HCT116 (cell line): ENCODE measurements around the gene BNIP5. TPM values are rescaled to one million over a fixed set of nuclear protein-coding genes. Genes with fewer than 3 reads are reported as not detected.

Source experiments
- ATAC-seq: fragments of 200-7000 bp; cut with Tn5 transposase; 2 replicates; pipeline ENCODE4 v1.9.1; 2020; ENCODE audit warnings: mild to moderate bottlenecking, moderate library complexity
- BruUV-seq: library from RNA; stranded (reverse); fragments of 400-500 nt; replicated peaks from 2 replicates; lab custom pipeline; 2021; lab: Mats Ljungman, UMichigan
- CTCF ChIA-PET: fragments of 300-600 bp; sonication (Branson Sonifier 250); formaldehyde crosslinking; loops from one replicate; lab custom pipeline; 2021; ENCODE audit warnings: antibody characterized with exemption; lab: Charles Lee
- POLR2A ChIA-PET: fragments of 300-600, 350-600 bp; sonication (Branson Sonifier 250); formaldehyde crosslinking; loops from one replicate; lab custom pipeline; 2021; ENCODE audit warnings: antibody characterized with exemption; lab: Charles Lee
- RAD21 ChIA-PET, 2 experiments: fragments of 300-600 bp; sonication (Branson Sonifier 250); formaldehyde crosslinking; loops; one replicate each; lab custom pipeline; 2023; ENCODE audit warnings: low total read pairs in 2 of 2; ENCODE audit not compliant: uncharacterized antibody in 2 of 2, unreplicated experiment in 2 of 2, low non-redundant PET in 1 of 2; lab: Charles Lee
- DNase-seq: peaks from one replicate; pipeline ENCODE4 v3.0.0-alpha.2; 2010; ENCODE audit warnings: low read depth, low spot score
- H2AFZ ChIP-seq: fragments of 200-600 bp; shearing (Covaris generic), sonication (generic); 2 replicates; pipeline ENCODE4 v1.6.1; 2017; ENCODE audit warnings: low read depth, mixed run types, mixed read lengths, antibody characterized with exemption, low read length; ENCODE audit not compliant: poor library complexity, severe bottlenecking
- H3K27ac ChIP-seq: 2 replicates; pipeline ENCODE4 v1.5.1; 2012; ENCODE audit warnings: low read depth, low read length
- H3K27me3 ChIP-seq: fragments of 200-600 bp; sonication (generic); 2 replicates; pipeline ENCODE4 v1.6.1; 2016; ENCODE audit warnings: mixed run types, low read length, mixed read lengths; ENCODE audit not compliant: insufficient read depth
- H3K36me3 ChIP-seq, 2 experiments: fragments of 200-500 bp in 1 of 2; fragments of 200-600 bp in 1 of 2; sonication (Bioruptor generic) in 1 of 2; sonication (generic) in 1 of 2; 2 replicates each; pipeline versions ENCODE4 v1.5.1 to v1.6.1; 2014 to 2016; ENCODE audit warnings: low read length in 2 of 2, inconsistent platforms in 1 of 2, mixed read lengths in 1 of 2, mixed run types in 1 of 2; ENCODE audit not compliant: insufficient read depth in 2 of 2, control insufficient read depth in 1 of 2
- H3K4me1 ChIP-seq, 2 experiments: fragments of 200-600 bp in 1 of 2; sonication (generic) in 1 of 2; 2 replicates each; pipeline versions ENCODE4 v1.5.1 to v1.6.1; 2012 to 2017; ENCODE audit warnings: low read length in 2 of 2, inconsistent platforms in 1 of 2, mild to moderate bottlenecking in 1 of 2, mixed read lengths in 1 of 2, mixed run types in 1 of 2, moderate library complexity in 1 of 2; ENCODE audit not compliant: insufficient read depth in 2 of 2, control insufficient read depth in 1 of 2
- H3K4me2 ChIP-seq: fragments of 200-600 bp; sonication (generic); 2 replicates; pipeline ENCODE4 v1.6.1; 2017; ENCODE audit warnings: mixed run types, low read length, mixed read lengths
- H3K4me3 ChIP-seq, 2 experiments: fragments of 200-600 bp in 1 of 2; sonication (generic) in 1 of 2; replicated peaks in 1 of 2; 2 replicates each; pipeline ENCODE4 v1.5.1; 2011 to 2016; ENCODE audit warnings: low read length in 2 of 2, control low read depth in 1 of 2, low read depth in 1 of 2, mild to moderate bottlenecking in 1 of 2, mixed read lengths in 1 of 2, mixed run types in 1 of 2
- H3K79me2 ChIP-seq: fragments of 200-600 bp; sonication (generic); 2 replicates; pipeline ENCODE4 v1.6.1; 2017; ENCODE audit warnings: mild to moderate bottlenecking, mixed run types, low read length, moderate library complexity, mixed read lengths; ENCODE audit not compliant: insufficient read depth
- H3K9ac ChIP-seq: fragments of 200-600 bp; sonication (generic); 2 replicates; pipeline ENCODE4 v1.6.1; 2016; ENCODE audit warnings: low read length, mixed read lengths
- H3K9me2 ChIP-seq: fragments of 200-600 bp; sonication (generic), shearing (Covaris generic); 2 replicates; pipeline ENCODE4 v1.6.1; 2017; ENCODE audit warnings: mixed run types, mild to moderate bottlenecking, moderate library complexity; ENCODE audit not compliant: insufficient read depth
- H3K9me3 ChIP-seq, 2 experiments: fragments of 200-500 bp in 1 of 2; fragments of 200-600 bp in 1 of 2; sonication (Bioruptor generic) in 1 of 2; sonication (generic) in 1 of 2; 2 replicates each; pipeline ENCODE4 v1.6.1; 2014 to 2017; ENCODE audit warnings: low read length in 2 of 2, mixed read lengths in 2 of 2, inconsistent platforms in 1 of 2, low read depth in 1 of 2, mild to moderate bottlenecking in 1 of 2, mixed run types in 1 of 2, moderate library complexity in 1 of 2; ENCODE audit not compliant: control insufficient read depth in 1 of 2, insufficient read depth in 1 of 2
- H4K20me1 ChIP-seq: fragments of 200-600 bp; sonication (generic), shearing (Covaris generic); 2 replicates; pipeline ENCODE4 v1.6.1; 2017; ENCODE audit warnings: mixed run types, mild to moderate bottlenecking, moderate library complexity; ENCODE audit not compliant: insufficient read depth
- CBX3 ChIP-seq: IDR thresholded peaks from 2 replicates; pipeline ENCODE4 v1.6.1; 2012; ENCODE audit warnings: low read depth
- CEBPB ChIP-seq: IDR thresholded peaks from 2 replicates; pipeline ENCODE4 v1.6.1; 2012; ENCODE audit warnings: low read depth
- EZH2 ChIP-seq: fragments of 200-600 bp; sonication (generic); IDR thresholded peaks from 2 replicates; pipeline ENCODE4 v1.6.1; 2017; ENCODE audit warnings: antibody characterized with exemption, mixed run types
- EZH2phosphoT487 ChIP-seq: fragments of 200-600 bp; IDR thresholded peaks from 2 replicates; pipeline ENCODE4 v1.6.1; 2018; ENCODE audit warnings: antibody characterized with exemption, borderline replicate concordance
- JUND ChIP-seq: IDR thresholded peaks from 2 replicates; pipeline ENCODE4 v1.6.1; 2012
- POLR2A ChIP-seq: IDR thresholded peaks from 2 replicates; pipeline ENCODE4 v1.7.0; 2011; ENCODE audit warnings: borderline replicate concordance; ENCODE audit not compliant: insufficient read depth, insufficient read length; ENCODE audit errors: extremely low read depth
- POLR2AphosphoS5 ChIP-seq: IDR thresholded peaks from 2 replicates; pipeline ENCODE4 v1.6.1; 2011; ENCODE audit warnings: mild to moderate bottlenecking, low read depth, low read length, moderate library complexity
- RAD21 ChIP-seq: IDR thresholded peaks from 2 replicates; pipeline ENCODE4 v1.6.1; 2012; ENCODE audit warnings: low read depth, mild to moderate bottlenecking
- SIN3A ChIP-seq: IDR thresholded peaks from 2 replicates; pipeline ENCODE4 v1.6.1; 2012; ENCODE audit warnings: low read depth
- SP1 ChIP-seq: IDR thresholded peaks from 2 replicates; pipeline ENCODE4 v1.6.1; 2012; ENCODE audit warnings: low read depth
- SRF ChIP-seq: IDR thresholded peaks from 2 replicates; pipeline ENCODE4 v1.6.1; 2012; ENCODE audit warnings: low read depth
- TCF7L2 ChIP-seq: IDR thresholded peaks from 2 replicates; pipeline ENCODE4 v1.7.0; 2011; ENCODE audit warnings: borderline replicate concordance, inconsistent platforms; ENCODE audit not compliant: insufficient read depth, insufficient read length; ENCODE audit errors: extremely low read depth
- YY1 ChIP-seq: IDR thresholded peaks from 2 replicates; pipeline ENCODE4 v1.6.1; 2011; ENCODE audit warnings: low read length, low read depth, moderate library complexity, mild to moderate bottlenecking; ENCODE audit not compliant: insufficient replicate concordance; ENCODE audit errors: extremely low read depth
- ZBTB33 ChIP-seq: IDR thresholded peaks from 2 replicates; pipeline ENCODE4 v1.6.1; 2011; ENCODE audit warnings: mild to moderate bottlenecking, low read length, moderate library complexity; ENCODE audit not compliant: insufficient replicate concordance; ENCODE audit errors: extremely low read depth
- ZFX ChIP-seq: fragments of 450-650 bp; IDR thresholded peaks from 2 replicates; pipeline ENCODE4 v1.6.1; 2017
- ZNF274 ChIP-seq: fragments of 200-500 bp; sonication (Bioruptor generic); IDR thresholded peaks from 2 replicates; pipeline ENCODE4 v1.6.1; 2014; ENCODE audit warnings: mild to moderate bottlenecking, low read depth, low read length, inconsistent platforms
- intact Hi-C: fragments of 100-400 bp; cut with micrococcal nuclease; formaldehyde crosslinking; loops from 2 replicates; pipeline ENCODE4 v1.10.0; 2022
- total RNA-seq: library from RNA; stranded (reverse); gene quantifications from one replicate; pipeline ENCODE4 v1.2.1, GENCODE V29; 2021; ENCODE audit not compliant: unreplicated experiment
- TF ChIP-seq, protein P1 (sequence below): IDR thresholded peaks from 2 replicates; pipeline ENCODE4 v1.6.1; 2012; ENCODE audit warnings: low read depth
- TF ChIP-seq, protein P2 (sequence below), 3 experiments: fragments of 200-600 bp in 1 of 3; sonication (generic) in 1 of 3; IDR thresholded peaks in 2 of 3; conservative IDR thresholded peaks in 1 of 3; 2 replicates each; pipeline ENCODE4 v1.5.1; 2012 to 2017; ENCODE audit warnings: low read depth in 2 of 3, low read length in 2 of 3, antibody characterized with exemption in 1 of 3, borderline replicate concordance in 1 of 3, control low read depth in 1 of 3, mild to moderate bottlenecking in 1 of 3, mixed read lengths in 1 of 3, mixed run types in 1 of 3, moderate library complexity in 1 of 3; ENCODE audit not compliant: insufficient read depth in 1 of 3
- TF ChIP-seq, protein P3 (sequence below): IDR thresholded peaks from 2 replicates; pipeline ENCODE4 v1.6.1; 2012

BNIP5 gene
- total RNA-seq, 1 experiment from 2014 or later = not detected

GRCh38 chr6:36268478-36269275 is 68.0 kb downstream of the BNIP5 start:
- ChIA-PET RAD21 (no interaction called here), CTCF (no interaction called here), POLR2A (no interaction called here)
- Histone ChIP-seq H3K4me3 (no peak overlapping the region), H3K4me2 (no peak overlapping the region), H4K20me1 (no peaks in the 10 kb centered on the region), H2AFZ (no peak overlapping the region), H3K4me1 (peaks cover 0 to 8% of the 10 kb centered on the region in 2 experiments; a peak in 1 of 4 replicates), H3K9me2 (no peaks in the 10 kb centered on the region), H3K27me3 (no peaks in the 10 kb centered on the region), H3K79me2 (no peaks in the 10 kb centered on the region), H3K36me3 (no peaks in the 10 kb centered on the region), H3K9ac (no peak overlapping the region), H3K9me3 (no peaks in the 10 kb centered on the region), H3K27ac (no peak overlapping the region)
- no peak for DNase-seq
- peak; percentile 40; the same call in 1 of the 2 replicates for ATAC-seq
- intact Hi-C loops = no loop called here
- TF ChIP-seq, protein P1, sequence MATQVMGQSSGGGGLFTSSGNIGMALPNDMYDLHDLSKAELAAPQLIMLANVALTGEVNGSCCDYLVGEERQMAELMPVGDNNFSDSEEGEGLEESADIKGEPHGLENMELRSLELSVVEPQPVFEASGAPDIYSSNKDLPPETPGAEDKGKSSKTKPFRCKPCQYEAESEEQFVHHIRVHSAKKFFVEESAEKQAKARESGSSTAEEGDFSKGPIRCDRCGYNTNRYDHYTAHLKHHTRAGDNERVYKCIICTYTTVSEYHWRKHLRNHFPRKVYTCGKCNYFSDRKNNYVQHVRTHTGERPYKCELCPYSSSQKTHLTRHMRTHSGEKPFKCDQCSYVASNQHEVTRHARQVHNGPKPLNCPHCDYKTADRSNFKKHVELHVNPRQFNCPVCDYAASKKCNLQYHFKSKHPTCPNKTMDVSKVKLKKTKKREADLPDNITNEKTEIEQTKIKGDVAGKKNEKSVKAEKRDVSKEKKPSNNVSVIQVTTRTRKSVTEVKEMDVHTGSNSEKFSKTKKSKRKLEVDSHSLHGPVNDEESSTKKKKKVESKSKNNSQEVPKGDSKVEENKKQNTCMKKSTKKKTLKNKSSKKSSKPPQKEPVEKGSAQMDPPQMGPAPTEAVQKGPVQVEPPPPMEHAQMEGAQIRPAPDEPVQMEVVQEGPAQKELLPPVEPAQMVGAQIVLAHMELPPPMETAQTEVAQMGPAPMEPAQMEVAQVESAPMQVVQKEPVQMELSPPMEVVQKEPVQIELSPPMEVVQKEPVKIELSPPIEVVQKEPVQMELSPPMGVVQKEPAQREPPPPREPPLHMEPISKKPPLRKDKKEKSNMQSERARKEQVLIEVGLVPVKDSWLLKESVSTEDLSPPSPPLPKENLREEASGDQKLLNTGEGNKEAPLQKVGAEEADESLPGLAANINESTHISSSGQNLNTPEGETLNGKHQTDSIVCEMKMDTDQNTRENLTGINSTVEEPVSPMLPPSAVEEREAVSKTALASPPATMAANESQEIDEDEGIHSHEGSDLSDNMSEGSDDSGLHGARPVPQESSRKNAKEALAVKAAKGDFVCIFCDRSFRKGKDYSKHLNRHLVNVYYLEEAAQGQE = no peak
- TF ChIP-seq SP1 = no peak
- TF ChIP-seq POLR2AphosphoS5 = no peak
- no peak for TF ChIP-seq JUND
- TF ChIP-seq RAD21 = no peak
- no peak for TF ChIP-seq TCF7L2
- TF ChIP-seq, protein P2, sequence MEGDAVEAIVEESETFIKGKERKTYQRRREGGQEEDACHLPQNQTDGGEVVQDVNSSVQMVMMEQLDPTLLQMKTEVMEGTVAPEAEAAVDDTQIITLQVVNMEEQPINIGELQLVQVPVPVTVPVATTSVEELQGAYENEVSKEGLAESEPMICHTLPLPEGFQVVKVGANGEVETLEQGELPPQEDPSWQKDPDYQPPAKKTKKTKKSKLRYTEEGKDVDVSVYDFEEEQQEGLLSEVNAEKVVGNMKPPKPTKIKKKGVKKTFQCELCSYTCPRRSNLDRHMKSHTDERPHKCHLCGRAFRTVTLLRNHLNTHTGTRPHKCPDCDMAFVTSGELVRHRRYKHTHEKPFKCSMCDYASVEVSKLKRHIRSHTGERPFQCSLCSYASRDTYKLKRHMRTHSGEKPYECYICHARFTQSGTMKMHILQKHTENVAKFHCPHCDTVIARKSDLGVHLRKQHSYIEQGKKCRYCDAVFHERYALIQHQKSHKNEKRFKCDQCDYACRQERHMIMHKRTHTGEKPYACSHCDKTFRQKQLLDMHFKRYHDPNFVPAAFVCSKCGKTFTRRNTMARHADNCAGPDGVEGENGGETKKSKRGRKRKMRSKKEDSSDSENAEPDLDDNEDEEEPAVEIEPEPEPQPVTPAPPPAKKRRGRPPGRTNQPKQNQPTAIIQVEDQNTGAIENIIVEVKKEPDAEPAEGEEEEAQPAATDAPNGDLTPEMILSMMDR (IDR thresholded peaks at IDR 0.05 in 2 of 3, conservative IDR thresholded peaks at IDR 0.05 in 1 of 3; ENCODE audit: borderline replicate concordance in 1 of 3, insufficient read depth in 1 of 3, low read depth in 2 of 3, low read length in 2 of 3) = no peak
- no peak for TF ChIP-seq EZH2phosphoT487
- TF ChIP-seq CBX3 = no peak
- no peak for TF ChIP-seq SIN3A
- TF ChIP-seq, protein P3, sequence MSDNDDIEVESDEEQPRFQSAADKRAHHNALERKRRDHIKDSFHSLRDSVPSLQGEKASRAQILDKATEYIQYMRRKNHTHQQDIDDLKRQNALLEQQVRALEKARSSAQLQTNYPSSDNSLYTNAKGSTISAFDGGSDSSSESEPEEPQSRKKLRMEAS = no peak
- TF ChIP-seq ZNF274 = no peak
- TF ChIP-seq CEBPB = no peak
- no peak for TF ChIP-seq ZFX
- TF ChIP-seq POLR2A = no peak
- TF ChIP-seq EZH2 = no peak
- no peak for TF ChIP-seq YY1
- no peak for TF ChIP-seq ZBTB33
- no peak for TF ChIP-seq SRF
- BruUV-seq = no TSS peak
